ENCODE results near the gene GRK2. TPM values are rescaled to one million over a fixed set of nuclear protein-coding genes. Genes with fewer than 3 reads are reported as not detected.

GRK2 gene
- polyA plus RNA-seq, 1 donor (not counting 4 experiments of a cell fraction or from before 2014, with no cell fraction given) = 21.1 TPM

GRCh38 chr11:67240576-67241389 is 25.5 kb upstream of the GRK2 start:
- peaks cover 6 to 21% of the 10 kb centered on the region in 2 experiments for H3K36me3 ChIP-seq (ENCODE audit: control insufficient read depth in 2 of 2, extremely low read depth in 1 of 2, insufficient read depth in 2 of 2, low read length in 2 of 2)

GRCh38 chr11:67242548-67242947 is 23.7 kb upstream of the GRK2 start:
- Histone ChIP-seq H3K27ac (ENCODE audit: control insufficient read depth, insufficient read depth, low read length) (peak overlapping the region; percentile 96), H3K9me3 (ENCODE audit: control insufficient read depth, low read depth, low read length) (no peaks in the 10 kb centered on the region), H3K4me1 (ENCODE audit: control insufficient read depth, extremely low read depth, insufficient read depth, low read length) (peaks cover 36% of the 10 kb centered on the region), H3K36me3 (ENCODE audit: control insufficient read depth in 2 of 2, extremely low read depth in 1 of 2, insufficient read depth in 2 of 2, low read length in 2 of 2) (peaks cover 13 to 33% of the 10 kb centered on the region in 2 experiments), H2AFZ (ENCODE audit: control insufficient read depth, low read length) (no peak overlapping the region), H3K9ac (ENCODE audit: control insufficient read depth, extremely low read depth, insufficient read depth, low read length) (no peak overlapping the region), H3K4me3 (ENCODE audit: control insufficient read depth in 2 of 3, extremely low read depth in 1 of 3, insufficient read depth in 2 of 3, low read depth in 1 of 3, low read length in 3 of 3) (no peak overlapping the region), H3K9me1 (ENCODE audit: control insufficient read depth, extremely low read depth, insufficient read depth, low read length) (peaks cover 4% of the 10 kb centered on the region), H3K79me2 (ENCODE audit: control insufficient read depth, insufficient read depth, low read length) (peaks cover 41% of the 10 kb centered on the region), H3K4me2 (ENCODE audit: control insufficient read depth, extremely low read depth, insufficient read depth, low read depth, low read length) (peak overlapping the region; percentile 97), H4K20me1 (ENCODE audit: control insufficient read depth, extremely low read depth, insufficient read depth, low read length) (peaks cover 6% of the 10 kb centered on the region), H3K27me3 (ENCODE audit: control insufficient read depth, extremely low read depth, insufficient read depth, low read length) (no peaks in the 10 kb centered on the region)
- FAIRE-seq = no peak
- no peak for TF ChIP-seq CTCF (optimal IDR thresholded peaks at IDR 0.05 in 1 of 3, IDR thresholded peaks at IDR 0.05 in 1 of 3, conservative IDR thresholded peaks at IDR 0.05 in 1 of 3; ENCODE audit: extremely low read depth in 1 of 3, insufficient read depth in 2 of 3, low read length in 3 of 3)
- no peak for TF ChIP-seq EZH2 (IDR thresholded peaks at IDR 0.05; ENCODE audit: low read length)
- DNase-seq (ENCODE audit: low read depth, low spot score) = no peak
- dilution Hi-C loops (cut with MboI; ENCODE audit: extremely low pct_ligation_motif_present, low sequenced_read_pairs) = no loop called here

More at GRCh38 chr11:67240576-67241389, 25.5 kb upstream of the GRK2 start:
- Histone ChIP-seq H4K20me1 (ENCODE audit: control insufficient read depth, extremely low read depth, insufficient read depth, low read length) (peaks cover 6% of the 10 kb centered on the region), H3K9me1 (ENCODE audit: control insufficient read depth, extremely low read depth, insufficient read depth, low read length) (peaks cover 4% of the 10 kb centered on the region), H3K4me1 (ENCODE audit: control insufficient read depth, extremely low read depth, insufficient read depth, low read length) (peaks cover 30% of the 10 kb centered on the region), H3K9ac (ENCODE audit: control insufficient read depth, extremely low read depth, insufficient read depth, low read length) (peak overlapping the region; percentile 95), H3K27me3 (ENCODE audit: control insufficient read depth, extremely low read depth, insufficient read depth, low read length) (no peaks in the 10 kb centered on the region), H3K79me2 (ENCODE audit: control insufficient read depth, insufficient read depth, low read length) (peaks cover 47% of the 10 kb centered on the region), H3K4me2 (ENCODE audit: control insufficient read depth, extremely low read depth, insufficient read depth, low read depth, low read length) (peak overlapping the region; percentile 97), H3K27ac (ENCODE audit: control insufficient read depth, insufficient read depth, low read length) (peak overlapping the region; percentile 96), H2AFZ (ENCODE audit: control insufficient read depth, low read length) (no peak overlapping the region), H3K4me3 (ENCODE audit: control insufficient read depth in 2 of 3, extremely low read depth in 1 of 3, insufficient read depth in 2 of 3, low read depth in 1 of 3, low read length in 3 of 3) (peak overlapping the region; percentile 73 to 89 (median 77)), H3K9me3 (ENCODE audit: control insufficient read depth, low read depth, low read length) (no peaks in the 10 kb centered on the region)
- DNase-seq (ENCODE audit: low read depth, low spot score) (no peak), FAIRE-seq (no peak)
- dilution Hi-C loops (cut with MboI; ENCODE audit: extremely low pct_ligation_motif_present, low sequenced_read_pairs) = no loop called here
- no peak for TF ChIP-seq EZH2 (IDR thresholded peaks at IDR 0.05; ENCODE audit: low read length)
- TF ChIP-seq CTCF (optimal IDR thresholded peaks at IDR 0.05 in 1 of 3, IDR thresholded peaks at IDR 0.05 in 1 of 3, conservative IDR thresholded peaks at IDR 0.05 in 1 of 3; ENCODE audit: extremely low read depth in 1 of 3, insufficient read depth in 2 of 3, low read length in 3 of 3) = no peak

Data from keratinocyte (primary cell).